Lower lobe of right lung (tissue), 2 donors: Measurements from ENCODE around the gene XRCC5. TPM values are rescaled to one million over a fixed set of nuclear protein-coding genes. Genes with fewer than 3 reads are reported as not detected.
A peak's percentile ranks its signal among the peaks of the same experiment; 100 is the strongest.

Experiments
- ATAC-seq, 2 donors: fragments of 200-7000 bp; cut with Tn5 transposase; one replicate each; pipeline ENCODE4 v1.9.1; 2020 to 2022; ENCODE audit warnings: mild to moderate bottlenecking in 2 of 2, moderate library complexity in 2 of 2
- DNase-seq: peaks from one replicate; pipeline ENCODE4 v3.0.0-alpha.2; 2020
- H3K27ac ChIP-seq: fragments of 200-600 bp; one replicate; pipeline ENCODE4 v1.8.0; 2022
- H3K27me3 ChIP-seq: fragments of 200-600 bp; one replicate; pipeline ENCODE4 v1.8.0; 2022; ENCODE audit warnings: low read depth
- H3K36me3 ChIP-seq: fragments of 200-600 bp; one replicate; pipeline ENCODE4 v1.8.0; 2022; ENCODE audit warnings: mild to moderate bottlenecking
- H3K4me1 ChIP-seq: fragments of 200-600 bp; one replicate; pipeline ENCODE4 v1.8.0; 2022
- H3K4me3 ChIP-seq: fragments of 200-600 bp; one replicate; pipeline ENCODE4 v1.8.0; 2022; ENCODE audit warnings: mild to moderate bottlenecking
- H3K9me3 ChIP-seq: fragments of 200-600 bp; one replicate; pipeline ENCODE4 v1.8.0; 2022
- intact Hi-C: fragments of 100-400 bp; cut with DNase I; formaldehyde crosslinking; loops from one replicate; pipeline ENCODE4 v1.11.0; 2022
- total RNA-seq: library from RNA; stranded (reverse); fragmentation: NEBNext Ultra II Directional; extraction: Animal tissue kit (Norgen Biotek cat#: 25700); gene quantifications from one replicate; pipeline ENCODE4 v1.2.1, GENCODE V29; 2021
- TF ChIP-seq, protein P1 (sequence below): fragments of 200-600 bp; IDR thresholded peaks from one replicate; pipeline ENCODE4 v1.8.0; 2022; ENCODE audit warnings: antibody characterized with exemption, mild to moderate bottlenecking
- donor health status: DM: no; HTN: yes; CAD: no; lungs with severe emphysema.

The XRCC5 gene
- total RNA-seq, 1 donor from 2014 or later, result 155 TPM

DNA sequence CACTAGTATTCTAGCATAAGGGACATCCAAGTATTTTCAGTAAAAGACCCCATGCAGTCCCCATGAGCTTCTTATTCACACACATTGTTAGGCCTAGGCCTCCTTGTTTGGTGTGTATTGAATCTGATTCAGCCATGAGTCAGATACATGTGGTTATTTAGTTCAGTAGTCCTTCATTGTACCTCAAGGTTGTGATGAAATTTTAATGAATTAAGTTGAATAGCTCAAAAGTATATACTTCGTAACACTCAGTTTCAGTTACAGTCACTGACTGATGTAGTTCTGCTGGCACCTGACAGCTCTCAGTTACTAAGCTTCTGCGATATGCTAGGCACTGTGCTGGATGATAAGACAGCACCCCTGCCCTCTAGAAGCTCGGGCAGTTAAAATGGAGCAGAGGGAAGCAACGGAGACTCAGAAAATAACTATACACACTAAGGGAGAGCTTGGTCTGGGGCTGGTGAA lies 86.4 kb downstream of the XRCC5 start:
- no peaks in the 10 kb centered on the region for H3K27me3 ChIP-seq
- no peak for ATAC-seq
- H3K4me1 ChIP-seq, result no peaks in the 10 kb centered on the region
- TF ChIP-seq, protein P1, sequence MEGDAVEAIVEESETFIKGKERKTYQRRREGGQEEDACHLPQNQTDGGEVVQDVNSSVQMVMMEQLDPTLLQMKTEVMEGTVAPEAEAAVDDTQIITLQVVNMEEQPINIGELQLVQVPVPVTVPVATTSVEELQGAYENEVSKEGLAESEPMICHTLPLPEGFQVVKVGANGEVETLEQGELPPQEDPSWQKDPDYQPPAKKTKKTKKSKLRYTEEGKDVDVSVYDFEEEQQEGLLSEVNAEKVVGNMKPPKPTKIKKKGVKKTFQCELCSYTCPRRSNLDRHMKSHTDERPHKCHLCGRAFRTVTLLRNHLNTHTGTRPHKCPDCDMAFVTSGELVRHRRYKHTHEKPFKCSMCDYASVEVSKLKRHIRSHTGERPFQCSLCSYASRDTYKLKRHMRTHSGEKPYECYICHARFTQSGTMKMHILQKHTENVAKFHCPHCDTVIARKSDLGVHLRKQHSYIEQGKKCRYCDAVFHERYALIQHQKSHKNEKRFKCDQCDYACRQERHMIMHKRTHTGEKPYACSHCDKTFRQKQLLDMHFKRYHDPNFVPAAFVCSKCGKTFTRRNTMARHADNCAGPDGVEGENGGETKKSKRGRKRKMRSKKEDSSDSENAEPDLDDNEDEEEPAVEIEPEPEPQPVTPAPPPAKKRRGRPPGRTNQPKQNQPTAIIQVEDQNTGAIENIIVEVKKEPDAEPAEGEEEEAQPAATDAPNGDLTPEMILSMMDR, result no peak
- H3K9me3 ChIP-seq, result no peaks in the 10 kb centered on the region
- peaks cover 100% of the 10 kb centered on the region for H3K36me3 ChIP-seq
- intact Hi-C loops, result no loop called here
- no peak overlapping the region for H3K27ac ChIP-seq
- H3K4me3 ChIP-seq, result no peak overlapping the region
- DNase-seq, result no peak

DNA sequence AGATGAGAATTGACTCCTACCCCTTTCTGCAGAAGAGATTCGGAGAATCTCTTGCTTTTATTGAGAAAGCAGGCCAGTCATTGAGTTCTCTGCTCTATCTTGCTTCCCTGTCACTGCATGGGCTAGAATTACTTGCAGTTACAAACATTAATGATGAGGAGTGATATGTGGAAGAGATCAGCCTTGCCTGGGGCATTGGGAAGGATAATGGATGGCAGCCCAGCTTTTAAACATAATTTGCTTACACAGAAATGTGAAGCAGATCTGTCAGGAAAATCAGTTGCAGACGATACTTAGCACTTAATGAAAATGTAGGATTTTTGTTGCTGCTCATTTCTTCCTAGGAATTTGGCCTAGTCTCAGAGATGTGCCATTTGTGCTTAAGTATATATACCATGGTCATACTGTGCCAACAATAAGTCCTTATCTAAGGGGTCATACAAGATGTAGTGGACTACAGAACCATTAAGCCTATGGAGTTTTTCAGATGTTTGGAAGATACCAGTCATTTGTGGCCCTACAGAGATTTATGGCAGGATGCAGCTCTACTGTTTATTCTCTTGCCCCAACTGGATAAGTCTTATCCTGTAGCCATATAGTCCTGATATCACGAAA lies 92.7 kb downstream of the XRCC5 start:
- no peak for DNase-seq
- H3K27ac ChIP-seq, result no peak overlapping the region
- H3K27me3 ChIP-seq, result no peaks in the 10 kb centered on the region
- H3K9me3 ChIP-seq, result no peaks in the 10 kb centered on the region
- intact Hi-C loops, result no loop called here
- TF ChIP-seq, protein P1, result no peak
- H3K36me3 ChIP-seq, result peaks cover 100% of the 10 kb centered on the region
- H3K4me3 ChIP-seq, result no peak overlapping the region
- H3K4me1 ChIP-seq, result no peaks in the 10 kb centered on the region
- ATAC-seq, result no peak

DNA sequence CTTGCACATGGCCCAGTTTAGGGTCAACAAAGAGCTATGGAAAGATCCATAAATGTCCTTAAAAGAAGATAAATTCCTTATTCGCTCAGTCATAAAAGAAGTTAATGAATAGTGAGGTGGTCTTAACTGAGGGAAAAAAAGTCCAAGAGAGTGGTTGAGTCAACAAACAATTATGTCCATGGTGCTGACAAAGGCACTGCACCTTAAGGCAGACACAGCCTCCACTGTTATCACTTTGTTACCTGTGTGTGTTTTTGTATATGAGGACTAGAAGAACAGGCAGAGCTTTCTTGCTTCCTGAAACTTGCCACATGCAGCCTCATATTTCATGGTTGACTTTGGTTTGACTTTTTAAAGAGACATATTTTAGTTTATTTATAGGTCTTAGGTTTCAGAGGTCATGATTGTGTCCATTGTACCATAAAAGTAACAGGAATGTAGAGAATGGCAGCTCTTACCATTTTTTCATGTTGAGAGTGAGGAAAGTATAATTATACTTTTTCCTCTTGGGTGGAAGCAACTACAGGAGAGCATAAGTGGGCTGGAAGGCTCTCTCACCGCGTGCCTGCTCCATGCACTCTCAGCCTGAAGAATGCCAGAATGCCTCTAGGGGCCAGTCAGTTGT lies 93.6 kb downstream of the XRCC5 start:
- no peaks in the 10 kb centered on the region for H3K27me3 ChIP-seq
- no peak overlapping the region for H3K4me3 ChIP-seq
- H3K36me3 ChIP-seq, result peaks cover 100% of the 10 kb centered on the region
- no peak for DNase-seq
- no peak for ATAC-seq
- H3K4me1 ChIP-seq, result no peaks in the 10 kb centered on the region
- TF ChIP-seq, protein P1, result no peak
- no peaks in the 10 kb centered on the region for H3K9me3 ChIP-seq
- intact Hi-C loops, result no loop called here
- H3K27ac ChIP-seq, result no peak overlapping the region

DNA sequence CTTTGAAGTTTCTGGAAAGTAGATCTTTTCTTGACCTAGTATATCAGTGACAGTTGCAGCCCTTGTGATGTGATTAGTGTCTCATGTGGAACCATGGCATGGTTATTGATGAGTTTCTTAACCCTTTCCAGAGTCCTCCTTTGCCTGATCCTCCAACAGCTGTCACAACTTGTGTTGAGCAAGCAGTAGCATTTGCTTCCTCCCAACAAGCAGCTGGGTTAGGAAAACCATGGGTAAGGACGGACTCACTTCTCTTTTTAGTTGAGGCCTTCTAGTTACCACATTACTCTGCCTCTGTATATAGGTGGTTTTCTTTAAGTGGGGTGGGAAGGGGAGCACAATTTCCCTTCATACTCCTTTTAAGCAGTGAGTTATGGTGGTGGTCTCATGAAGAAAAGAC lies 96.3 kb downstream of the XRCC5 start:
- H3K4me1 ChIP-seq, result no peaks in the 10 kb centered on the region
- DNase-seq (no peak), ATAC-seq (peak; percentile 51 to 63)
- H3K27me3 ChIP-seq, result no peaks in the 10 kb centered on the region
- TF ChIP-seq, protein P1, result no peak
- intact Hi-C loops, result no loop called here
- no peak overlapping the region for H3K4me3 ChIP-seq
- no peaks in the 10 kb centered on the region for H3K9me3 ChIP-seq
- H3K27ac ChIP-seq, result no peak overlapping the region
- peaks cover 92% of the 10 kb centered on the region for H3K36me3 ChIP-seq

DNA sequence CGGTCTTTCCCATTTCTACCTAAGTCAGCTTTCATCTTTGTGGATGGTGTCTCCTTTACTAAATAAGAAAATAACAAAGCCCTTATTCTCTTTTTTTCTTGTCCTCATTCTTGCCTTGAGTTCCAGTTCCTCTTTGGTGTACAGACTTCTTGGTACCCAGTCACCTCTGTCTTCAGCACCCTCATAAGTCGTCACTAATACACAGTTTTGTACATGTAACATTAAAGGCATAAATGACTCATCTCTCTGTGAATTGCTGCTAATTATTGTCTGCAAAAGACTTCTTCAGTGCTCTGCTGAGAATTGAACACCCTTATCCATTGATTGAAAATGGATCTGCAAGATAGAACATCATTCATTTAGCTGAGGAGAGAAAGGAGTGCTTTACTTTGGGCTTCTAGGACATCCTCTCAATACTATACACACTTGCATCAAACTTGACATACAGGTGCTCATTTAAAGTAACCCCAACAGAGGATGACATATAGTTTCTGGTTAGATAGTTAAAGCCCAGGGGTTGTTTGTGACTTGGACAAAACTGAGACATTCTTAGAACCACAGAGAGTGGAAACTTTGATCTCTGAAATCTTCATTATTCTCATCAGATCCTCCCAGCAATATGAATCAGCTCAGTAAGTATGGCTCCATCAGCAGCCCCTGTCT lies 97.0 kb downstream of the XRCC5 start:
- Histone ChIP-seq H3K27me3 (no peaks in the 10 kb centered on the region), H3K27ac (no peak overlapping the region), H3K4me1 (no peaks in the 10 kb centered on the region), H3K4me3 (no peak overlapping the region), H3K9me3 (no peaks in the 10 kb centered on the region), H3K36me3 (peaks cover 85% of the 10 kb centered on the region)
- TF ChIP-seq, protein P1, result no peak
- peak; percentile 54 to 63 for ATAC-seq
- intact Hi-C loops, result no loop called here
- no peak for DNase-seq
